SK-N-SH treated with all-trans-retinoic acid at 6 μM for 48 hours (cell line): ENCODE data around the gene ATP10B.

Experiments
- ATAC-seq: fragments of 200-7000 bp; cut with Tn5 transposase; 3 replicates; pipeline ENCODE4 v1.9.1; 2020; ENCODE audit warnings: mild to moderate bottlenecking, moderate library complexity
- ARNTL ChIP-seq: fragments of 450-650 bp; formaldehyde crosslinking; IDR thresholded peaks from 2 replicates; pipeline ENCODE4 v1.5.0; 2020; ENCODE audit warnings: low read depth, mild to moderate bottlenecking, moderate library complexity, borderline replicate concordance
- BACH2 ChIP-seq: fragments of 250-450 bp; sonication (Bioruptor Pico); IDR thresholded peaks from 2 replicates; pipeline ENCODE4 v1.9.0; 2021; ENCODE audit warnings: mild to moderate bottlenecking, borderline replicate concordance
- CREB5 ChIP-seq: fragments of 250-450 bp; sonication (Bioruptor Pico); IDR thresholded peaks from 2 replicates; pipeline ENCODE4 v1.5.1; 2020; ENCODE audit warnings: low read depth, mild to moderate bottlenecking, moderate library complexity
- CSDC2 ChIP-seq: fragments of 250-450 bp; sonication (Bioruptor Pico); IDR thresholded peaks from 2 replicates; pipeline ENCODE4 v1.5.0; 2020; ENCODE audit warnings: mild to moderate bottlenecking, moderate library complexity
- CSRNP3 ChIP-seq: fragments of 250-450 bp; sonication (Bioruptor Pico); IDR thresholded peaks from 2 replicates; pipeline ENCODE4 v1.5.1; 2021; ENCODE audit warnings: mild to moderate bottlenecking, moderate library complexity
- ESRRG ChIP-seq: fragments of 250-450 bp; sonication (Bioruptor Pico); IDR thresholded peaks from 2 replicates; pipeline ENCODE4 v1.6.1; 2021; ENCODE audit warnings: mild to moderate bottlenecking
- GLIS3 ChIP-seq: fragments of 250-450 bp; sonication (Bioruptor Pico); IDR thresholded peaks from 2 replicates; pipeline ENCODE4 v1.5.0; 2020; ENCODE audit warnings: mild to moderate bottlenecking, moderate library complexity
- ISL1 ChIP-seq: fragments of 250-450 bp; sonication (Bioruptor Pico); IDR thresholded peaks from 2 replicates; pipeline ENCODE4 v2.1.2; 2022; ENCODE audit warnings: mild to moderate bottlenecking, moderate library complexity
- PATZ1 ChIP-seq: fragments of 250-450 bp; sonication (Bioruptor Pico); IDR thresholded peaks from 2 replicates; pipeline ENCODE4 v1.8.0; 2020; ENCODE audit warnings: mild to moderate bottlenecking, moderate library complexity, borderline replicate concordance
- POU6F1 ChIP-seq: fragments of 250-450 bp; sonication (Bioruptor Pico); IDR thresholded peaks from 2 replicates; pipeline ENCODE4 v1.8.0; 2021; ENCODE audit warnings: low read depth, mild to moderate bottlenecking, moderate library complexity, borderline replicate concordance
- PPARA ChIP-seq: fragments of 250-450 bp; sonication (Bioruptor Pico); IDR thresholded peaks from 2 replicates; pipeline ENCODE4 v1.5.0; 2020; ENCODE audit warnings: mild to moderate bottlenecking, borderline replicate concordance
- RARB ChIP-seq: fragments of 250-450 bp; sonication (Bioruptor Pico); IDR thresholded peaks from 2 replicates; pipeline ENCODE4 v1.8.0; 2021; ENCODE audit warnings: mild to moderate bottlenecking, moderate library complexity
- SNAI2 ChIP-seq: fragments of 250-450 bp; sonication (Bioruptor Pico); IDR thresholded peaks from 2 replicates; pipeline ENCODE4 v1.5.0; 2020; ENCODE audit warnings: mild to moderate bottlenecking, moderate library complexity
- TCF4 ChIP-seq: fragments of 250-450 bp; sonication (Bioruptor Pico); IDR thresholded peaks from 2 replicates; pipeline ENCODE4 v1.8.0; 2021; ENCODE audit warnings: mild to moderate bottlenecking, moderate library complexity, borderline replicate concordance
- TOX ChIP-seq: fragments of 250-450 bp; sonication (Bioruptor Pico); IDR thresholded peaks from 2 replicates; pipeline ENCODE4 v1.8.0; 2021; ENCODE audit warnings: mild to moderate bottlenecking, moderate library complexity, borderline replicate concordance
- TSHZ2 ChIP-seq: fragments of 250-450 bp; sonication (Bioruptor Pico); IDR thresholded peaks from 2 replicates; pipeline ENCODE4 v1.5.0; 2020; ENCODE audit warnings: mild to moderate bottlenecking, moderate library complexity
- ZC3H10 ChIP-seq: fragments of 250-450 bp; sonication (Bioruptor Pico); IDR thresholded peaks from 2 replicates; pipeline ENCODE4 v1.5.1; 2021; ENCODE audit warnings: mild to moderate bottlenecking, moderate library complexity
- ZFP3 ChIP-seq: fragments of 250-450 bp; sonication (Bioruptor Pico); IDR thresholded peaks from 2 replicates; pipeline ENCODE4 v1.5.0; 2020; ENCODE audit warnings: mild to moderate bottlenecking, moderate library complexity
- ZFP30 ChIP-seq: fragments of 450-650 bp; formaldehyde crosslinking; IDR thresholded peaks from 2 replicates; pipeline ENCODE4 v1.5.0; 2022; ENCODE audit warnings: mild to moderate bottlenecking, moderate library complexity
- ZNF565 ChIP-seq: fragments of 450-650 bp; formaldehyde crosslinking; conservative IDR thresholded peaks from 2 replicates; pipeline ENCODE4 v1.5.0; 2020; ENCODE audit warnings: low read depth, mild to moderate bottlenecking, moderate library complexity
- ZNF70 ChIP-seq: fragments of 450-650 bp; formaldehyde crosslinking; IDR thresholded peaks from 2 replicates; pipeline ENCODE4 v1.5.0; 2020; ENCODE audit warnings: mild to moderate bottlenecking, moderate library complexity
- ZNF8 ChIP-seq: fragments of 450-650 bp; formaldehyde crosslinking; IDR thresholded peaks from 2 replicates; pipeline ENCODE4 v1.5.0; 2020; ENCODE audit warnings: mild to moderate bottlenecking, moderate library complexity

Gene ATP10B

GRCh38 chr5:160555971-160556631 is 295.9 kb downstream of the ATP10B start:
- TF ChIP-seq ZC3H10 (CRISPR knock-in tag) (no peak), TOX (CRISPR knock-in tag) (no peak), RARB (CRISPR knock-in tag) (no peak), SNAI2 (no peak), ZFP3 (CRISPR knock-in tag) (no peak), ZFP30 (CRISPR knock-in tag) (no peak), TCF4 (CRISPR knock-in tag) (no peak), ISL1 (CRISPR knock-in tag) (no peak), ZNF70 (no peak), GLIS3 (CRISPR knock-in tag) (no peak), POU6F1 (no peak), ESRRG (CRISPR knock-in tag) (no peak), CSDC2 (CRISPR knock-in tag) (no peak), CREB5 (CRISPR knock-in tag) (no peak), PPARA (CRISPR knock-in tag) (no peak), PATZ1 (no peak), CSRNP3 (no peak)
- ATAC-seq, result no peak

- TF ChIP-seq ZNF8 (CRISPR knock-in tag), result no peak
- TF ChIP-seq BACH2 (CRISPR knock-in tag), result no peak
- no peak for TF ChIP-seq ZNF565 (CRISPR knock-in tag)
- TF ChIP-seq TSHZ2 (CRISPR knock-in tag), result no peak
- TF ChIP-seq POU6F1, result no peak
- TF ChIP-seq CSDC2 (CRISPR knock-in tag), result no peak
- no peak for TF ChIP-seq ZFP3 (CRISPR knock-in tag)
- no peak for TF ChIP-seq ZC3H10 (CRISPR knock-in tag)
- no peak for TF ChIP-seq TOX (CRISPR knock-in tag)
- no peak for TF ChIP-seq ARNTL
- TF ChIP-seq RARB (CRISPR knock-in tag), result no peak
- TF ChIP-seq ESRRG (CRISPR knock-in tag), result no peak
- no peak for ATAC-seq
Measured at GRCh38 chr5:160555581-160555970, 296.4 kb downstream of the ATP10B start.
